Activated naive CD8-positive, alpha-beta T cell treated with anti-CD3 and anti-CD28 coated beads for 36 hours (primary cell): ENCODE results near the gene NDST4. TPM values are rescaled to one million over a fixed set of nuclear protein-coding genes. Genes with fewer than 3 reads are reported as not detected.

Source experiments
- DNase-seq: peaks from one replicate; pipeline ENCODE4 v3.0.0; 2021
- H3K27ac Mint-ChIP-seq: one replicate; pipeline ENCODE4 v1.8.0; 2022; ENCODE audit warnings: mild to moderate bottlenecking, moderate library complexity, mixed read lengths
- H3K27me3 Mint-ChIP-seq: one replicate; pipeline ENCODE4 v1.8.0; 2022; ENCODE audit warnings: mild to moderate bottlenecking, mixed read lengths
- H3K36me3 Mint-ChIP-seq: one replicate; pipeline ENCODE4 v1.8.0; 2021; ENCODE audit warnings: mild to moderate bottlenecking, mixed read lengths
- H3K4me1 Mint-ChIP-seq: one replicate; pipeline ENCODE4 v1.8.0; 2021; ENCODE audit warnings: mixed read lengths
- H3K4me3 Mint-ChIP-seq: one replicate; pipeline ENCODE4 v1.8.0; 2022; ENCODE audit warnings: mild to moderate bottlenecking, moderate library complexity, mixed read lengths
- H3K9me3 Mint-ChIP-seq: one replicate; pipeline ENCODE4 v1.8.0; 2022; ENCODE audit warnings: mixed read lengths
- total RNA-seq, 2 experiments: library from RNA; stranded (reverse); gene quantifications; one replicate each; pipeline ENCODE4 v1.2.3, GENCODE V29; 2021

NDST4 gene
- total RNA-seq, 2 experiments from 2014 or later = not detected

DNA sequence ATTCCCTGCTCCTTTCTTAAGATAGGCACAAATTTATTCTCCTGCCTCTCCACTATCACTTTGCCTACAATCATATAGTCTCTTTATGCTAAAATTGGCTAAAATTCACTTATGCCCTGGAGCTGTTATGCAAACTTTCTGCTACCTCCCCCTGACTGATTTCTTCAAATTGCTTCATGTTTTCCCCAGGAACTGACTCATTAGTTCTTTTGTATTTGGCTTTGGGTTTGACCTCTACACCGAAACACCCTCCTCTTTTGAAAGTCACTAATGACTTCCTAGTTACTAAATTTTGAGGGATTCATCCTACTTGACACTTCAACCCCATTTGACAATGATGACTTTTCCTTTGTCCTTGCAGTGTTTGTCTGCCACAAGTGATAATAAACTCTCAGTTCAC is 222.6 kb downstream of the NDST4 start:
- no peaks in the 10 kb centered on the region for H3K36me3 Mint-ChIP-seq
- no peak for DNase-seq
- no peaks in the 10 kb centered on the region for H3K27me3 Mint-ChIP-seq
- no peak overlapping the region for H3K4me3 Mint-ChIP-seq
- H3K9me3 Mint-ChIP-seq = no peaks in the 10 kb centered on the region
- no peak overlapping the region for H3K27ac Mint-ChIP-seq
- H3K4me1 Mint-ChIP-seq = no peaks in the 10 kb centered on the region

DNA sequence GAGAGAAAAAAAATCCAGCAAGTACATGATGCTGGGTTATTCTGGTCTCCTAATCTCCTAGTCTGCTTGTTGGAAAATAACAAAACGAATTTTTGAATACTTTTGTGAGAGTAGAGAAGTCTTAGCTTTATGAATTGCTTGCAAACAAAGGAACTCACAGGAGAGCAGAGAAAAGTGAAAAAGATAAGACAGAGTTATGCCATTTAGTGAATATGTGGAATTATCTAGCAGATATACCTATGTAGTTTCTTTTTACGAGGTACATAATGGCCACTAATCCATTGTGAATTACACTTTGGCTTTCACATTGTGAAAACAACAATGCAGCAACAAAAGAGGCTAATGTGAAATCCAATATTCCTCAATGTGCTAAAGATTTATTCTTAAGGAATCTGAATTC is 226.7 kb downstream of the NDST4 start:
- H3K36me3 Mint-ChIP-seq = no peaks in the 10 kb centered on the region
- H3K4me1 Mint-ChIP-seq = no peaks in the 10 kb centered on the region
- DNase-seq = no peak
- no peaks in the 10 kb centered on the region for H3K9me3 Mint-ChIP-seq
- no peak overlapping the region for H3K27ac Mint-ChIP-seq
- H3K4me3 Mint-ChIP-seq = no peak overlapping the region
- H3K27me3 Mint-ChIP-seq = no peaks in the 10 kb centered on the region

DNA sequence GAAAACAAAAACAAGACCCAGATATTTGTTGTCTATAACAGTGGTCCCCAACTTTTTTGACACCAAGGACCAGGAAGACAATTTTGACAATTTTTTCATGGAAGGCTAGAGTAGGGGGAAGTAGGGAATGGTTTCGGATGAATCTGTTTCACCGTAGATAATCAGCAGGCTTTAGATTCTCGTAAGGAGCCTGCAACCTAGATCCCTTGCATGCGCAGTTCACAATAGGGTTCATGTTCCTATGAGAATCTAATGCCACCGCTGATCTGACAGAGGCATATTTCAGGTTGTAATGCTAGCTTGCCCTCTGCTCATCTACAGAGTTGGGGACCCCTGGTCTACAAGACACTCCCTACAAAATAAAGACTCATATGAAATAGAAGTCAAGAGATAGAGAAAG is 229.8 kb downstream of the NDST4 start:
- DNase-seq = no peak
- Mint-ChIP-seq H3K36me3 (no peaks in the 10 kb centered on the region), H3K4me1 (no peaks in the 10 kb centered on the region), H3K27ac (no peak overlapping the region), H3K27me3 (no peaks in the 10 kb centered on the region), H3K4me3 (no peak overlapping the region), H3K9me3 (no peaks in the 10 kb centered on the region)

DNA sequence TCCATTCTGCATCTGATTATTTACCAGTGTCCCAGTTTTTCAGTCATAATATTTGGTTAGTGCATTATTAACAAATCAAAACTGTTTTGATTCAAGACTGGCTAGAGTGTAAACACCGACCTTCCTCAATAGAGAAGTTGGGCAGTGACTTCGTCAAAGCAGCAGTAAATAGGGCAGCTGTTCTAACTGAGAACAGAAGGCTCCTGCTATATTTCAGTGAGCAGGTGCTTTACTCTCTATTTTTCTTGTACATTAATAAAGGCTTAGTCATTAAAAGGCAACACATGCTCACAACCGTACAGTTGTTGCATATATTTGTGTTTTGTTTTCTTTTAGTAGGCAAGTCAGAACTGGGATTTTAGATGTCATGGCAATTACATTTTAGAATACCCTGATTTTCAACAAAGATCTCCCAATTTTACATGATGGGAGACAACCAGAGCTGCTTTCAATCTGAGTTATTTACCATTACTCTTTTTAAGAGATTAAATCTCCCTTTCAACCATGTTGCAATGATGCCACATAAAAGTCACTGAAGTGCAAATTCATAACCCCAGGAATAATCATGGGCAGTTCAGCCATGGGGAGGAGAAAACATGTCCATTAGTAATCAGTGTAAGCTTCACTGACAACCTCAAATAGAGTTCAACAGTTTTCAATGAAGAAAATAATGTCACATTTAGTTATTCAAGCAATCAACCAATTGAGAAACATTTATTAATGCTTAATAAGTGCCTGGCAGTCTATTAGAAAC is 233.3 kb downstream of the NDST4 start:
- no peaks in the 10 kb centered on the region for H3K27me3 Mint-ChIP-seq
- H3K27ac Mint-ChIP-seq = no peak overlapping the region
- H3K36me3 Mint-ChIP-seq = no peaks in the 10 kb centered on the region
- no peaks in the 10 kb centered on the region for H3K4me1 Mint-ChIP-seq
- no peak overlapping the region for H3K4me3 Mint-ChIP-seq
- no peak for DNase-seq
- no peaks in the 10 kb centered on the region for H3K9me3 Mint-ChIP-seq

DNA sequence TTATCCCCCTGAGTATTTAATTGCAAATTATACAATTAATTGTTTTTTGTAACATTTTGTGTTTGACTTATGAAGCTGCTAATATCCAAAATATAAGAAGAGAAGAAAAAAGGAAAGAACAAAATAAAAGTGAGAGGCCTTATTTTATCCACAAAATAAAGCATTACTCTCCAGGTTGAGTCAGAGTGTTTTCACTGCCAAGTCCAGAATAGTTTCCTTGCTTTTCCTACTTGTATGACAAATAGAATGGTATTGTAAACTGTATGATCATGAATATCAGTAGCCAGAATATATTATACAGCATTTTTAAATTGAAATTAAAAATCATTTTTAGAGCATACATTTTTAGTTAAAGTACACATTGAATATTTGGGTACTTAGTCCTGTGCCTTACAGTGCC is 237.8 kb downstream of the NDST4 start:
- H3K4me1 Mint-ChIP-seq = no peaks in the 10 kb centered on the region
- H3K27me3 Mint-ChIP-seq = no peaks in the 10 kb centered on the region
- no peak overlapping the region for H3K4me3 Mint-ChIP-seq
- no peaks in the 10 kb centered on the region for H3K36me3 Mint-ChIP-seq
- H3K9me3 Mint-ChIP-seq = no peaks in the 10 kb centered on the region
- H3K27ac Mint-ChIP-seq = no peak overlapping the region
- no peak for DNase-seq

DNA sequence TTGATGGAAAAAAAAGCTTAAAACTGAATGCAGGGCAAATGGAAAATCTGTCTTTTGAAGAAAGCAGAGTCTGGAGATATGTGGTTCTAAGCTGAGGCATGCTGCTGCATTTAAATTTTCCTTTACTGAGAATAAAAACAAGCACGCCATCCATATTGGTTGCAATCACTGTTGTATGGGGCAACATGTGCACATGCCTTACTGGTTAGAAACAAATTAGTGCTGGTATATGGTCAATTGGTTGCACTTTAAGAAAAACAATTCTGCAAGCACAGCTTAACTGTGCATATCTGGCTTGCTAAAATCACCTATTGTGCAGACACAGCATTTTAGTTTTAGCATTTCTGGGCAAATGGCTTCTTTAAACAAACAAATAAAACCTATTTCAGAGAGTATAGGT is 239.1 kb downstream of the NDST4 start:
- H3K4me3 Mint-ChIP-seq = no peak overlapping the region
- no peaks in the 10 kb centered on the region for H3K9me3 Mint-ChIP-seq
- H3K27ac Mint-ChIP-seq = no peak overlapping the region
- no peaks in the 10 kb centered on the region for H3K36me3 Mint-ChIP-seq
- no peak for DNase-seq
- no peaks in the 10 kb centered on the region for H3K4me1 Mint-ChIP-seq
- H3K27me3 Mint-ChIP-seq = no peaks in the 10 kb centered on the region

DNA sequence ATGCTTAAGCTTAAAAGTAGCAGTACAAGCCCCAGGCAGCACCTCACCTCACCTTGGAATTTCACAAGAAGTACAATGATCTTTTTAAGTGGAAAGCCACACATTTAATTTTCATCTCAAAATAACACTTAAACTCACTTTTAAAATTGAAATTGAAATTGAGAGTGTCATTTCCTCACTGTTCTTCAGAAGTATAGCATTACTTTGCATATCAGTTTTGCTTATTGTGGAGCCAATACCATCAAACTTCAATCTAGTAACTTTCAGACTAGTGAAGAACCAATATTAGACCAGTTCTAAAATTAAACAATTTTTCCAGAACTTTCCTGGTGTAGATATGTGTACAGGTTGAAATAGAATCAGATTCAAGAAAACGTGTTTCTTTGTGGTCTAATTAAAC is 242.4 kb downstream of the NDST4 start:
- H3K27me3 Mint-ChIP-seq = no peaks in the 10 kb centered on the region
- no peak overlapping the region for H3K27ac Mint-ChIP-seq
- no peaks in the 10 kb centered on the region for H3K36me3 Mint-ChIP-seq
- DNase-seq = no peak
- H3K4me1 Mint-ChIP-seq = no peaks in the 10 kb centered on the region
- H3K4me3 Mint-ChIP-seq = no peak overlapping the region
- H3K9me3 Mint-ChIP-seq = no peaks in the 10 kb centered on the region

DNA sequence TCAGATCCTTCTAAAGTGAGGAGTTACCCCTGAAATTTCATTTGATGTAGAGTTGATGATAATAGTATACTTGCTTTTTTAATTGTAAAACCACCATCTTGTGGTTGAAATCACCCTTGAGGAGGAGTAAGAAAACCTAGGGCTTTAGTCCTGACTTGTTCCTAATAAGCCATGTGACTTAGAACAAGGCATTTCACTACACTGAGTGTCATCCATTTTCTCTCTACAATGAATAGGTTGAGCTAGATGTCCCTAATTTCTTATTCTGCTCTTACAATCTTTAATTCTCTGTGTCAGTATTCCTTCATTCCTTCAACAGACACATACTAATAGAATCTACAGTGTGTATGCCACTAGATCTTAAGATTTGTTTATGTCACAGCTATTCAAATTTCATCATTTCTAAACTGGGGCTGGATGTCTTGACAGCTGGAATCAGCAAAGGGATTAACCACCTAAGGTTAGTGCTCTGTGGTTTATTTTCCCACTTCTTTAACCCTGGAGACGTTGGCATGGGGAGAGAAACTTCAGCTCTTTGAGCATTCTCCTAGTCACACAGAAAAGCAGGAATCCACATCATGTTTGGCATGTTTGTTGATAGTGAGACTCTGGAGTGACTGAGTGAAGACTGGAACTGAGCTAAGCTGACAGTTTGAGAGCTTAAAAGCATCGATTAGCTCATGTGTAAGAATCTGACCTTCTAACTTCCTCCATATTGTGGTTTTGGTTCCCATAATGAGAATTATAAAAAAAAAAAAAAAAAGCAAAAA is 246.3 kb downstream of the NDST4 start:
- Mint-ChIP-seq H3K27me3 (no peaks in the 10 kb centered on the region), H3K36me3 (no peaks in the 10 kb centered on the region), H3K27ac (no peak overlapping the region), H3K4me3 (no peak overlapping the region), H3K9me3 (no peaks in the 10 kb centered on the region), H3K4me1 (no peaks in the 10 kb centered on the region)
- DNase-seq = no peak

DNA sequence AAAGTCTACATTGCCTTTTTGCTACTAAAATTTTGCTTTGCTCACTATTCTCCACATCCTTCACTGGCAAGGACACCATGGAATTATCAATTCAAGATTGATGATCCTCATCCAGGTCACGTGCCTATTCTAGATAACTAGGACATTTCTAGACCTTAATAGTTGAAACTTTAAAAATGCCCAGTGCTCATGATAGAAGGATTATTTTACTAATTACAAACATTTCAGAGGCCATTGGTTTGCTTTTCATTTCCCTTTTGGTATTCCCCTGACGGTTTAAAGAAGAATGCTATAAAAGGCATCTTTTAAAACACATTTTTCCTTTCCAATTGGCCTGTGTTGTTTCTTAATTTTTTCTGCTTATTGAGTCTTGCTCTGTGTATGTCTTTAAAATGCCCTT is 249.4 kb downstream of the NDST4 start:
- H3K36me3 Mint-ChIP-seq = no peaks in the 10 kb centered on the region
- no peaks in the 10 kb centered on the region for H3K27me3 Mint-ChIP-seq
- H3K4me1 Mint-ChIP-seq = no peaks in the 10 kb centered on the region
- DNase-seq = no peak
- H3K27ac Mint-ChIP-seq = no peak overlapping the region
- no peaks in the 10 kb centered on the region for H3K9me3 Mint-ChIP-seq
- H3K4me3 Mint-ChIP-seq = no peak overlapping the region

DNA sequence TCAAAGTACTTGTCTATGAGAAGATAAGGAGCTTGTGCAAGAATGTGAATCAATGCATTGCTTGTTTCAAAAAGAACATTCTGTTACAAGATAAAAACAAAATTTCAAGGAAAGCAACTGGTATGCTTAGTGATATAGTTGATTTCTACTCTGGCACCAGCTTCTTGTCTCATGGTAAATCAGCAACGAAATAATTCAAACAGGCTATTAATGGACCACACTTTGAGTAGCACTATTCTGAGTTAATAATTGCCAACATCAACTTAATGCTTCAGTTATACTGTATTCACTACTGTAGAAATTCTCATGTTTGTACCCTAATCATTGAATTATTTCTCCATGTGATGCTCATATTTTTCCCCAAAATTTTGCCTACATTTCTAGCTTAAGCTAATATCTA is 252.6 kb downstream of the NDST4 start:
- no peak for DNase-seq
- no peak overlapping the region for H3K4me3 Mint-ChIP-seq
- H3K27ac Mint-ChIP-seq = no peak overlapping the region
- peaks cover 3% of the 10 kb centered on the region for H3K9me3 Mint-ChIP-seq
- H3K4me1 Mint-ChIP-seq = no peaks in the 10 kb centered on the region
- H3K36me3 Mint-ChIP-seq = no peaks in the 10 kb centered on the region
- no peaks in the 10 kb centered on the region for H3K27me3 Mint-ChIP-seq

DNA sequence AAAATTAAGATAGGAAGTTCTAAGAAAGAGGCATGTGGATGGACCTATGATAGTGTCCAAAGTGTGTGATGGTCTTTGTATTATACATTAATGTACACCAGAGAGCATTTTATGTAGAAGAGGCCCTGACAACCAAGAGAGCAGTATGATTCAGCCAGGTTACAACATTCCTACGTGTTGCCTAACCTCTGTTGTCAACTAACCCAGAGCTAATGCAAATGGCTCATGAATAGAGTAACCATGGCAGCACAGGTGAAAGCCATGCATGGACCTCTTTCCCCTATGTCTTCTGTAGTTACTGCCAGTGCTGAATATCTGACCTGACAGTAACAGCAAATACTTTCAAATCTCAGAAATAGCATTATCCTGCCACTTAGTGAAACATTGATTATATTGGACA is 255.6 kb downstream of the NDST4 start:
- H3K4me3 Mint-ChIP-seq = no peak overlapping the region
- H3K4me1 Mint-ChIP-seq = no peaks in the 10 kb centered on the region
- H3K36me3 Mint-ChIP-seq = no peaks in the 10 kb centered on the region
- peaks cover 3% of the 10 kb centered on the region for H3K9me3 Mint-ChIP-seq
- no peak for DNase-seq
- H3K27ac Mint-ChIP-seq = no peak overlapping the region
- no peaks in the 10 kb centered on the region for H3K27me3 Mint-ChIP-seq

DNA sequence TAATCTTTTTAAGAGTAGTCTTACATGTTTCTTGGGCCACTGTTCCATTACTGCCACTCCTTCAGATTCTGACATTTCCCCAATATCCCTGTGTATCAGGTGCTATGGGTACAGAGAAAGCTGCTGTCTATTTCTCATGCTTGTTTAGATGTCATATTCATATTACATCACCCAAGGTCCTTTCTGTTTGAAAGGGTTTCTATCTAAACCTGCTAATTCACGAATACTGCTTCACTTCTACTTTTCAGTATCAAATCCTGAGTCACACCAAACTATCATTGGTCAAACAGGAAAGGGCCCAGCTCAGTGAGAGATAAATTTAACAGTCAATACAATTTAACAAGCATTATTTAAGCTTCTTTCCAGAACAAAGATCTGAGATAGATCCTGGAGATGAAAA is 273.4 kb downstream of the NDST4 start:
- H3K9me3 Mint-ChIP-seq = peaks cover 5% of the 10 kb centered on the region
- no peaks in the 10 kb centered on the region for H3K36me3 Mint-ChIP-seq
- H3K27me3 Mint-ChIP-seq = no peaks in the 10 kb centered on the region
- H3K27ac Mint-ChIP-seq = no peak overlapping the region
- H3K4me1 Mint-ChIP-seq = no peaks in the 10 kb centered on the region
- DNase-seq = no peak
- H3K4me3 Mint-ChIP-seq = no peak overlapping the region

DNA sequence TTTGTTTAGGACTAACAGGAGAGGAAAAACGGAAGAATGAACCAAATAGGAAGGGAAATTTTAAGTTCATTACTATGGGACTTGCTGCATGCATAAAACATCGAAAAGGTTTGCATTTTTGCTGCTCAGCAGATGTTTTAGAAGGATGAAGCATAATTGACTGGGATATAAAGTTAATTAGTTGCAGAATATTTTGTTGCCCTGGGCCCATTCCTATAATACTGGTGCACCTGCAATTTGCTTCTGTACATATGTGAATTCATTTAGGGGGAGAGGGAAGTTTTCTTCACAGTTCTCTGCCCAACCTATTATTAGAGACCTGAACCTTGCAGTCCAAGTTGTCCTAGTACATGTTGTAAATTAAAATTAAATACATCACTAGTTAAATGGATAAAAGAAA is 282.8 kb downstream of the NDST4 start:
- no peaks in the 10 kb centered on the region for H3K27me3 Mint-ChIP-seq
- H3K36me3 Mint-ChIP-seq = no peaks in the 10 kb centered on the region
- DNase-seq = no peak
- H3K9me3 Mint-ChIP-seq = no peaks in the 10 kb centered on the region
- no peak overlapping the region for H3K4me3 Mint-ChIP-seq
- H3K4me1 Mint-ChIP-seq = no peaks in the 10 kb centered on the region
- no peak overlapping the region for H3K27ac Mint-ChIP-seq

DNA sequence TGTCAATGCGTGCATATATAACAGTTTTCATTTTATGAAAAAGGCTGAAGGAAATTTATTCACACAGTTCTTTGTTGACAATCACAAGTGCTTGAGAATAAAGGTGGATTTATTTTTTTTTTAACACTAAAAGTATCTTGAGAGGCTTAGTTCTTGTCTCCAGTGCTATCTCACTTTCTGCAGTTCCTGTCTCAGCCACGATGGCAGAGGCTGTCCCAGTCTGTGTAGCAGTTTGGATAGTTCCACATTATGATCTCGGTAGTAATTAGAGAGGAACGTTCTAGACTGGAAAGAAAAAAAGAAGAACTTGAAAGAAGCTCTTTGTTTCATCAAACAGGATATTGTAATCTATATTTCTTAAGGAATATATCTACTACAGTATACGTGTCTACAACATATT is 285.8 kb downstream of the NDST4 start:
- no peak for DNase-seq
- H3K27me3 Mint-ChIP-seq = no peaks in the 10 kb centered on the region
- H3K4me1 Mint-ChIP-seq = no peaks in the 10 kb centered on the region
- H3K4me3 Mint-ChIP-seq = no peak overlapping the region
- H3K27ac Mint-ChIP-seq = no peak overlapping the region
- H3K36me3 Mint-ChIP-seq = no peaks in the 10 kb centered on the region
- H3K9me3 Mint-ChIP-seq = no peaks in the 10 kb centered on the region

DNA sequence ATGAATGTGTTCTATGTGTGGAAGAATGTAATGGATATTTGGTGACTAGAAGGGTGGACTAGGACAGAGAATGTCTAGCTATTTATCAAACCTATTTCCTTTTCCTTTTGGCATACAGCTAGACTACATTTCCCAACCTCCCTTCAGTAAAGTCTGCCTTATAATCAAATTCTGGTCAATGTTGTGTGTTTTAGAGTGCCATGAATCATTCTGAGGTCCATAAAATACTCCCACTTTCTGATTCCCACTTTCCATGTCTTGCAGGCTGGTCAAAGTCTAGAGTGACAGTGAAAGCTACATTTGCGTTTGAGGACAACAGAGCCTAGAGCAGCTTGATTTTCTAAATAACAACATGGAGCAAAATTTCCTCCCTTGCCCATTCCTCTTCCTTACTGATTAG is 297.7 kb downstream of the NDST4 start:
- no peaks in the 10 kb centered on the region for H3K4me1 Mint-ChIP-seq

DNA sequence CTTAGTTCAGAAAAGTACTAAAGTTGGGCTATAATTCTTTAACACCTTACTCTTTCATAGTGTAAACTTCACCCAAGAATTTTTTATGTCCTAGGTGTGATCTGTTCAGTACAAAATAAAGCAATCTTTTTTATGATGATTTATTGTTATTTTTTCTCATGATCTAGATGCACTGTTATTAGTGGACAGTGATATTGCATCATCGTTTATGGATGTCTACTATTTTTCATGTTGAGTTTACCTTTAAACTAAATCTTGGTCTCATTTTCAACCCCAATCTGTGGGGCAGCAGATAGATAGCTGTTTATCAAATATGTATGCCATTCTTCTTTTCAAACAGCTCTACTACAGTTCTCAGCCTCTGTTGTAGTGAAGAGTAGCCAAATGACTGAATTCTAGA is 299.5 kb downstream of the NDST4 start:
- Mint-ChIP-seq H3K4me3 (no peak overlapping the region), H3K4me1 (no peaks in the 10 kb centered on the region)

More for the DNA sequence above, 297.7 kb downstream of the NDST4 start:
- Mint-ChIP-seq H3K4me3 (no peak overlapping the region), H3K27ac (no peak overlapping the region), H3K27me3 (no peaks in the 10 kb centered on the region), H3K9me3 (no peaks in the 10 kb centered on the region), H3K36me3 (no peaks in the 10 kb centered on the region)
- no peak for DNase-seq

More for the DNA sequence above, 299.5 kb downstream of the NDST4 start:
- DNase-seq = no peak
- H3K36me3 Mint-ChIP-seq = no peaks in the 10 kb centered on the region
- no peaks in the 10 kb centered on the region for H3K9me3 Mint-ChIP-seq
- no peak overlapping the region for H3K27ac Mint-ChIP-seq
- peaks cover 11% of the 10 kb centered on the region for H3K27me3 Mint-ChIP-seq
